CD14-positive monocyte (primary cell): ENCODE results near the gene LIPI. TPM values are rescaled to one million over a fixed set of nuclear protein-coding genes. Genes with fewer than 3 reads are reported as not detected.

Experiments used
- DNase-seq, 3 donors: peaks; one replicate each; pipeline ENCODE4 v3.0.0-alpha.2; 2011 to 2022
- H2AFZ ChIP-seq: 2 replicates; pipeline ENCODE4 v1.6.0; 2012; ENCODE audit warnings: mild to moderate bottlenecking, low read depth, low read length, inconsistent platforms; ENCODE audit not compliant: insufficient read depth, poor library complexity, severe bottlenecking
- H3K27ac ChIP-seq, 2 donors: 1 replicate in 1 of 2; 2 replicates in 1 of 2; pipeline ENCODE4 v1.5.1; 2012 to 2013; ENCODE audit warnings: low read length in 2 of 2, control low read depth in 1 of 2, inconsistent platforms in 1 of 2, low read depth in 1 of 2, mild to moderate bottlenecking in 1 of 2
- H3K27me3 ChIP-seq, 2 donors: one replicate each; pipeline versions ENCODE4 v1.6.0 to v1.6.1; 2011 to 2013; ENCODE audit warnings: low read length in 2 of 2; ENCODE audit not compliant: control insufficient read depth in 2 of 2, insufficient read depth in 2 of 2
- H3K36me3 ChIP-seq, 2 donors: replicated peaks in 1 of 2; 1 replicate in 1 of 2; 2 replicates in 1 of 2; pipeline versions ENCODE4 v1.5.1 to v1.6.1; 2012 to 2013; ENCODE audit warnings: low read length in 2 of 2, control low read depth in 1 of 2, inconsistent platforms in 1 of 2, mild to moderate bottlenecking in 1 of 2; ENCODE audit not compliant: insufficient read depth in 2 of 2, control insufficient read depth in 1 of 2
- H3K4me1 ChIP-seq, 2 donors: 1 replicate in 1 of 2; 2 replicates in 1 of 2; pipeline versions ENCODE4 v1.5.1 to v1.6.1; 2012 to 2013; ENCODE audit warnings: low read length in 2 of 2, control low read depth in 1 of 2, inconsistent platforms in 1 of 2, mild to moderate bottlenecking in 1 of 2, moderate library complexity in 1 of 2; ENCODE audit not compliant: insufficient read depth in 2 of 2, control insufficient read depth in 1 of 2
- H3K4me2 ChIP-seq: replicated peaks from 2 replicates; pipeline ENCODE3; 2012; ENCODE audit warnings: low read length, moderate library complexity, mild to moderate bottlenecking; ENCODE audit not compliant: poor library complexity, severe bottlenecking; ENCODE audit errors: extremely low read depth
- H3K4me3 ChIP-seq, 3 experiments: fragments of 200-600 bp in 1 of 3; sonication (generic) in 1 of 3; replicated peaks in 1 of 3; 1 replicate in 2 of 3; 2 replicates in 1 of 3; pipeline ENCODE4 v1.5.1; 2011 to 2013; ENCODE audit warnings: low read length in 3 of 3, mild to moderate bottlenecking in 3 of 3, control low read depth in 2 of 3, low read depth in 2 of 3, inconsistent platforms in 1 of 3, moderate library complexity in 1 of 3
- H3K79me2 ChIP-seq: 2 replicates; pipeline ENCODE4 v1.6.0; 2012; ENCODE audit warnings: mild to moderate bottlenecking, control low read depth, inconsistent platforms, low read length, moderate library complexity; ENCODE audit not compliant: insufficient read depth
- H3K9ac ChIP-seq: 2 replicates; pipeline ENCODE4 v1.6.0; 2017; ENCODE audit warnings: low read length, mild to moderate bottlenecking; ENCODE audit not compliant: insufficient read depth, poor library complexity, severe bottlenecking
- H3K9me3 ChIP-seq, 2 donors: replicated peaks in 1 of 2; 1 replicate in 1 of 2; 2 replicates in 1 of 2; pipeline versions ENCODE4 v1.5.1 to v1.6.1; 2012 to 2013; ENCODE audit warnings: low read length in 2 of 2, control low read depth in 1 of 2; ENCODE audit not compliant: control insufficient read depth in 1 of 2, insufficient read depth in 1 of 2
- H4K20me1 ChIP-seq: 2 replicates; pipeline ENCODE4 v1.6.0; 2012; ENCODE audit warnings: mild to moderate bottlenecking, low read length, control low read depth, moderate library complexity; ENCODE audit not compliant: insufficient read depth
- H3K27ac Mint-ChIP-seq, 7 donors: one replicate each; pipeline ENCODE4 v1.8.0; 2020; ENCODE audit warnings: mild to moderate bottlenecking in 7 of 7, mixed read lengths in 7 of 7, moderate library complexity in 6 of 7, inconsistent platforms in 2 of 7
- H3K27me3 Mint-ChIP-seq, 3 donors: one replicate each; pipeline ENCODE4 v1.8.0; 2021 to 2022; ENCODE audit warnings: low read depth in 3 of 3, mild to moderate bottlenecking in 3 of 3, mixed read lengths in 3 of 3, moderate library complexity in 3 of 3, inconsistent platforms in 1 of 3
- H3K36me3 Mint-ChIP-seq, 2 donors: one replicate each; pipeline ENCODE4 v1.8.0; 2020; ENCODE audit warnings: mixed read lengths in 2 of 2, inconsistent platforms in 1 of 2, mild to moderate bottlenecking in 1 of 2
- H3K4me1 Mint-ChIP-seq: one replicate; pipeline ENCODE4 v1.8.0; 2020; ENCODE audit warnings: mild to moderate bottlenecking, mixed read lengths
- H3K4me3 Mint-ChIP-seq, 2 donors: one replicate each; pipeline ENCODE4 v1.8.0; 2020; ENCODE audit warnings: mild to moderate bottlenecking in 2 of 2, mixed read lengths in 2 of 2, moderate library complexity in 1 of 2
- H3K9me3 Mint-ChIP-seq, 7 donors: one replicate each; pipeline ENCODE4 v1.8.0; 2020 to 2022; ENCODE audit warnings: mixed read lengths in 7 of 7, mild to moderate bottlenecking in 6 of 7, moderate library complexity in 6 of 7, inconsistent platforms in 2 of 7
- WGBS: methylation state at CpG from one replicate; pipeline ENCODE4 v1.1.5; 2013; ENCODE audit warnings: missing lambda C conversion rate; ENCODE audit not compliant: insufficient coverage; 5-methylcytosine and 5-hydroxymethylcytosine counted together
- intact Hi-C, 2 donors: fragments of 100-400 bp; cut with micrococcal nuclease; formaldehyde crosslinking; loops; one replicate each; pipeline versions ENCODE4 v1.15.0 to v1.15.1; 2023
- polyA plus RNA-seq, 3 donors: library from polyadenylated mRNA; depleted of rRNA in 1 of 3; unstranded in 2 of 3; stranded (reverse) in 1 of 3; fragments of 300-500 nt in 2 of 3; fragments of >200 nt in 1 of 3; fragmentation: Illumina TruSeq in 2 of 3; gene quantifications; 1 replicate in 2 of 3; 2 replicates in 1 of 3; pipeline ENCODE4 v1.2.3, GENCODE V29; 2012 to 2021
- TF ChIP-seq, protein P1 (sequence below): fragments of 200-600 bp; IDR thresholded peaks from one replicate; pipeline ENCODE4 v1.8.0; 2022; ENCODE audit warnings: antibody characterized with exemption, mild to moderate bottlenecking

The LIPI gene
- polyA plus RNA-seq, 3 donors: not detected

DNA sequence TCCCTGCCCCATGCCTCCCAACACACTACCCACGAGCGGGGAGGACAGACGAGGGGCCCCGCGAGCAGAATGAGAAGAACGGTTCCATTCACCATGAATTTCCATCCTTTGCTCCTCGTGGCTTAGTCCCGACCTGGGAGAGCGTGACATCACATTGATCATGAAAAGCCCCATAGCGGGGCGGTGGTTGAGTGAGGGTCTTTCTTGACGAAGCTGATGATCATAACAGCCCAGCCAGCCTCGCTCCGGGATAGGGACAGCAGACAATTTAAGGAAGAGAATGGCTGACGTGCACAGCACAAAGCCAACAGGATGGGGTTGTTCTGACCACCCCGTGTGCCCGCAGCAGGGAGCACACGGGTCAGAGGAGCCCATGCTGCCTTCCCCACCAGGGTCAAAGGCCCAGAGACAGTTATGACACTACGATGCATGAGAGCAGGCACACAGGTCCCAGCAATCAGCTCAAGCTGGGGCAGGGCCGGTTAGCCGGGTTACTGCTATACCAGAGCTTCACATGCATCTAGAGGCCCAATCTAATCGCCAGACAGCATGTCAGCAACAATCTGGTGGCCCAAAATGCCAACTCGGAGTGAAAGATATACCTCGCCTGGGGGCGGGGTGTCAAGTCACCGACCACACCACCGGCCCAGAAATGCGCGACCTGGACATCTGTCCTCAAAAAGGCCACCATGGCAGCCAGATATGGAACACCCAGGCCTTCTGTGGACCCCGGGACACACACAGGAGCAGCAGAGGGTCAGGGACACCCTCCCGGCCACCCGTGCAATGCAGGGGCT, 135.2 kb downstream of the LIPI start:
- Mint-ChIP-seq H3K36me3 (peaks cover 0 to 6% of the 10 kb centered on the region in 2 donors), H3K27me3 (peaks cover 0 to 1% (median 0%) of the 10 kb centered on the region in 3 donors), H3K4me1 (no peaks in the 10 kb centered on the region), H3K27ac (peak overlapping the region in 1 of 7 donors; percentile 63), H3K9me3 (peaks cover 79 to 97% (median 94%) of the 10 kb centered on the region in 7 donors), H3K4me3 (no peak overlapping the region)
- intact Hi-C loops: no loop called here
- Histone ChIP-seq H3K27ac (no peak overlapping the region), H3K36me3 (no peaks in the 10 kb centered on the region), H2AFZ (no peak overlapping the region), H3K4me1 (no peaks in the 10 kb centered on the region), H3K27me3 (no peaks in the 10 kb centered on the region), H3K9me3 (peaks cover 97 to 99% of the 10 kb centered on the region in 2 donors), H3K79me2 (no peaks in the 10 kb centered on the region), H3K9ac (no peak overlapping the region), H3K4me2 (no peak overlapping the region), H4K20me1 (no peaks in the 10 kb centered on the region), H3K4me3 (no peak overlapping the region)
- no peak for DNase-seq
- TF ChIP-seq, protein P1, sequence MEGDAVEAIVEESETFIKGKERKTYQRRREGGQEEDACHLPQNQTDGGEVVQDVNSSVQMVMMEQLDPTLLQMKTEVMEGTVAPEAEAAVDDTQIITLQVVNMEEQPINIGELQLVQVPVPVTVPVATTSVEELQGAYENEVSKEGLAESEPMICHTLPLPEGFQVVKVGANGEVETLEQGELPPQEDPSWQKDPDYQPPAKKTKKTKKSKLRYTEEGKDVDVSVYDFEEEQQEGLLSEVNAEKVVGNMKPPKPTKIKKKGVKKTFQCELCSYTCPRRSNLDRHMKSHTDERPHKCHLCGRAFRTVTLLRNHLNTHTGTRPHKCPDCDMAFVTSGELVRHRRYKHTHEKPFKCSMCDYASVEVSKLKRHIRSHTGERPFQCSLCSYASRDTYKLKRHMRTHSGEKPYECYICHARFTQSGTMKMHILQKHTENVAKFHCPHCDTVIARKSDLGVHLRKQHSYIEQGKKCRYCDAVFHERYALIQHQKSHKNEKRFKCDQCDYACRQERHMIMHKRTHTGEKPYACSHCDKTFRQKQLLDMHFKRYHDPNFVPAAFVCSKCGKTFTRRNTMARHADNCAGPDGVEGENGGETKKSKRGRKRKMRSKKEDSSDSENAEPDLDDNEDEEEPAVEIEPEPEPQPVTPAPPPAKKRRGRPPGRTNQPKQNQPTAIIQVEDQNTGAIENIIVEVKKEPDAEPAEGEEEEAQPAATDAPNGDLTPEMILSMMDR: no peak
- 96% methylated on average over 29 of the region's 32 CpGs for WGBS

- no peak overlapping the region for H3K4me2 ChIP-seq
- no peak overlapping the region for H3K4me3 Mint-ChIP-seq
These were observed 136.6 kb downstream of the LIPI start for GRCh38 chr21:14074177-14074576.

More at GRCh38 chr21:14074177-14074576, 136.6 kb downstream of the LIPI start:
- Mint-ChIP-seq H3K36me3 (peaks cover 0 to 10% of the 10 kb centered on the region in 2 donors), H3K4me1 (no peaks in the 10 kb centered on the region), H3K9me3 (peaks cover 77 to 93% (median 91%) of the 10 kb centered on the region in 7 donors), H3K27ac (no peak overlapping the region), H3K27me3 (peaks cover 0 to 1% (median 0%) of the 10 kb centered on the region in 3 donors)
- H3K27me3 ChIP-seq: no peaks in the 10 kb centered on the region
- no peaks in the 10 kb centered on the region for H3K36me3 ChIP-seq
- H4K20me1 ChIP-seq: no peaks in the 10 kb centered on the region
- no peaks in the 10 kb centered on the region for H3K79me2 ChIP-seq
- H2AFZ ChIP-seq: no peak overlapping the region
- no peak overlapping the region for H3K9ac ChIP-seq
- H3K4me3 ChIP-seq: no peak overlapping the region
- no peak for DNase-seq
- TF ChIP-seq, protein P1: no peak
- WGBS: 96% methylated on average over 10 of the region's 17 CpGs
- H3K27ac ChIP-seq: no peak overlapping the region
- H3K4me1 ChIP-seq: no peaks in the 10 kb centered on the region
- intact Hi-C loops: no loop called here
- peaks cover 94% of the 10 kb centered on the region in 2 donors for H3K9me3 ChIP-seq
